Karpas-422 (cell line): ENCODE measurements around the gene SLC23A2. TPM values are rescaled to one million over a fixed set of nuclear protein-coding genes. Genes with fewer than 3 reads are reported as not detected.

Experiments used
- DNase-seq: peaks from one replicate; pipeline ENCODE4 v3.0.0-alpha.2; 2015
- H2AFZ ChIP-seq: fragments of 200-600 bp; sonication (generic); 2 replicates; pipeline ENCODE4 v1.6.1; 2014; ENCODE audit warnings: antibody characterized with exemption, low read length, mixed read lengths
- H3K27ac ChIP-seq: fragments of 200-600 bp; sonication (generic); 2 replicates; pipeline ENCODE4 v1.5.1; 2014; ENCODE audit warnings: mild to moderate bottlenecking, low read length, moderate library complexity
- H3K27me3 ChIP-seq: fragments of 200-600 bp; sonication (generic); 2 replicates; pipeline ENCODE4 v1.6.1; 2014; ENCODE audit warnings: low read length, mixed read lengths
- H3K36me3 ChIP-seq: fragments of 200-600 bp; sonication (generic); 2 replicates; pipeline ENCODE4 v1.6.1; 2014; ENCODE audit warnings: low read length, mixed read lengths; ENCODE audit not compliant: insufficient read depth
- H3K4me1 ChIP-seq: fragments of 200-600 bp; sonication (generic); 2 replicates; pipeline ENCODE4 v1.6.1; 2014; ENCODE audit warnings: mild to moderate bottlenecking, low read length, mixed read lengths
- H3K4me2 ChIP-seq: fragments of 200-600 bp; sonication (generic); 2 replicates; pipeline ENCODE4 v1.6.1; 2014; ENCODE audit warnings: low read length, low read depth, mild to moderate bottlenecking; ENCODE audit not compliant: poor library complexity, severe bottlenecking
- H3K4me3 ChIP-seq: fragments of 200-600 bp; sonication (generic); 2 replicates; pipeline ENCODE4 v1.5.1; 2014; ENCODE audit warnings: mild to moderate bottlenecking, antibody characterized with exemption, low read length, mixed read lengths
- H3K79me2 ChIP-seq: fragments of 200-600 bp; sonication (generic); 2 replicates; pipeline ENCODE4 v1.6.1; 2014; ENCODE audit warnings: mild to moderate bottlenecking, low read length, mixed read lengths
- H3K9ac ChIP-seq: fragments of 200-600 bp; sonication (generic); 2 replicates; pipeline ENCODE4 v1.6.0; 2014; ENCODE audit warnings: low read length
- H3K9me2 ChIP-seq: fragments of 200-600 bp; sonication (generic), shearing (Covaris generic); replicated peaks from 2 replicates; pipeline ENCODE4 v1.6.0; 2014; ENCODE audit warnings: mild to moderate bottlenecking, low read length, moderate library complexity; ENCODE audit not compliant: insufficient read depth
- H3K9me3 ChIP-seq: fragments of 300-700, 200-600 bp; sonication (generic); 2 replicates; pipeline ENCODE4 v1.6.1; 2014; ENCODE audit warnings: low read length, mixed read lengths
- H4K20me1 ChIP-seq: fragments of 200-600 bp; sonication (generic); 2 replicates; pipeline ENCODE4 v1.6.1; 2014; ENCODE audit warnings: mild to moderate bottlenecking, antibody characterized with exemption, low read length, low read depth; ENCODE audit not compliant: insufficient read depth
- total RNA-seq: library from RNA; depleted of rRNA; stranded (reverse); fragments of >200 nt; shearing (Covaris generic); gene quantifications from 2 replicates; pipeline ENCODE4 v1.2.3, GENCODE V29; 2014; ENCODE audit warnings: low replicate concordance

The SLC23A2 gene
- total RNA-seq, 1 experiment from 2014 or later: 49.2 TPM

DNA sequence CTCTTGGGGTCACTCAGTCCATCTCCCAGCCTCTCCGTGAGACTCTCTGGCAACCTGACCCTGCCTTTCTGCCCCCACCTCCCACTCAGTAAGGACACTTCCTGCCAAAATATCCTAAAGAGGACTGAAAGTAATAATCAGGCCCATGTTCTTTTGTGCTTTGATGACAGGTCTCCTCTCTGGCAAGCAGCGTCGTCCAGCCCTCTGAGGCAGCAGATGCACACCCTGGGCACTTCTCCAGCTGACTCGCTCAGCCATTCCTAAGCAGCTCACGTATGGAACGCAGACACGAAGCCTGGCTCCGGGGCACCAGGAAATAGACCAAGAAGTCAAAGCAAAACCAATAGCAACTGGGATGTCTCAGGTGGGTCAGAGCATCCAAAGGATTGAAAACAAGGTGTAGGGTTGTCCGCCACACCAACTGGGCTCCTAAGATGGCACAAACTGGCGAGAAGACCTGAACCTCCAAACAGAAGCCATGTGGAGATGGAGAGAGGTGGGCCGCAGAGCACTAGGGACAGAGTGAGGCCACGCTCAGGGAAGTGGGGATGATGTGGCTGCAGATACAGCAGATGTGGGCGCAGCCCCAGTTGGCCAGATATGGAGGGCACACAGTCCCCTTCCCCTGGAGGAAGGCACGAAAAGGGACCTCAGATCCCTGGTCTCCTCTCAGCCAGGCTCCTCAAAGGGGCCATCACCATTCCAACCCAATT, 180.3 kb downstream of the SLC23A2 start:
- Histone ChIP-seq H3K27ac (peak overlapping the region; percentile 99), H4K20me1 (peaks cover 4% of the 10 kb centered on the region; the same call in 1 of the 2 replicates), H3K9me3 (no peaks in the 10 kb centered on the region), H3K4me2 (peak overlapping the region; percentile 95), H3K79me2 (peaks cover 46% of the 10 kb centered on the region), H3K9ac (peak overlapping the region; percentile 84), H3K4me1 (peaks cover 70% of the 10 kb centered on the region), H3K4me3 (peak overlapping the region; percentile 72), H3K9me2 (no peaks in the 10 kb centered on the region), H2AFZ (no peak overlapping the region), H3K27me3 (no peaks in the 10 kb centered on the region), H3K36me3 (peaks cover 42% of the 10 kb centered on the region)
- no peak for DNase-seq

DNA sequence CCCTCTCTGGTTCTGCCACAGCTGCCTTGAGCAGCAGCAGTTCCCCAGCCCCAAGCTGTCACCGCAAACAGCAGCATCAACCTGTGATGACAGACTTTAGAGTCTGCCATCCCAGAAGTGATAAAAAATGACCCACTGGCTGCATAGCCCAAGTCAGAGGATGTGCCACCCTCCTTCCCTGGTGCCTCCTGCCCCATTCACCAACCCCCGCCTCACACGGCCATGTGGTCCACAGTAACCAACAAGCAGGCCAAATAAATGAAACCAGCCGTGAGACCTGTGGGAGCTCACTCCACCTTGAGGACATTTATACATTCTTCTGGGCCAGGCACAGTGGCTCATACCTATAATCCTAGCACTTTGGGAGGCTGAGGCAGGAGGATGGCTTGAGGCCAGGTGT, 181.4 kb downstream of the SLC23A2 start:
- H3K4me1 ChIP-seq: peaks cover 81% of the 10 kb centered on the region
- H3K4me2 ChIP-seq: peak overlapping the region; percentile 95
- H3K36me3 ChIP-seq: peaks cover 42% of the 10 kb centered on the region

DNA sequence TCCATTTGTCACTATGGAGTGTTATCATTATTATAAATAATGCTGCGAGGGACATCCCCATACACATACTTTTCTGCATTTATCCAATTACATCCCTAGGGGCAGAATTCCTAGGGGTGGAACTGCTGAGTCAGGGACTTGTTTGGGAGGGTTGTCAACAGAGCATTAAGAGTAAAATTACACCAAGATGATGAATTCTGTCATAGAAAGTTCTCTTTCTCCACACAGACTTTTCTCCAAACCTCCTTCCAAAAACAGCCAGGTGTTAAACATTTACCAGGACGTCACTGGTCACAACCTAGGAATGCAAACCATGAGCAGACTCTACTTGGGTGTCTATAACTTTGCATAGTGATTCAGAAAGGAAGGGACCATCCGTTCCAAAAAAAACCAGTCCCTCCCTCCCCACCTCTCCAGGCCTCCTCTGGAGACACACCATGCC, 184.1 kb downstream of the SLC23A2 start:
- peak; percentile 66 for DNase-seq
- H3K27me3 ChIP-seq: no peaks in the 10 kb centered on the region
- no peaks in the 10 kb centered on the region for H3K9me3 ChIP-seq
- H3K4me3 ChIP-seq: no peak overlapping the region; the same call in 1 of the 2 replicates
- H3K27ac ChIP-seq: peak overlapping the region; percentile 99
- H3K79me2 ChIP-seq: peaks cover 46% of the 10 kb centered on the region
- no peak overlapping the region for H3K9ac ChIP-seq
- peaks cover 96% of the 10 kb centered on the region for H3K4me1 ChIP-seq
- H2AFZ ChIP-seq: no peak overlapping the region
- H3K36me3 ChIP-seq: peaks cover 42% of the 10 kb centered on the region
- H3K4me2 ChIP-seq: peak overlapping the region; percentile 36
- H4K20me1 ChIP-seq: peaks cover 4% of the 10 kb centered on the region; the same call in 1 of the 2 replicates
- no peaks in the 10 kb centered on the region for H3K9me2 ChIP-seq

More for the DNA sequence above, 181.4 kb downstream of the SLC23A2 start:
- Histone ChIP-seq H3K4me3 (peak overlapping the region; percentile 5; the same call in 1 of the 2 replicates), H3K9me3 (no peaks in the 10 kb centered on the region), H3K27ac (peak overlapping the region; percentile 99), H3K9ac (peak overlapping the region; percentile 34; the same call in 1 of the 2 replicates), H4K20me1 (peaks cover 4% of the 10 kb centered on the region; the same call in 1 of the 2 replicates), H3K27me3 (no peaks in the 10 kb centered on the region), H3K9me2 (no peaks in the 10 kb centered on the region), H2AFZ (no peak overlapping the region), H3K79me2 (peaks cover 46% of the 10 kb centered on the region)
- no peak for DNase-seq

DNA sequence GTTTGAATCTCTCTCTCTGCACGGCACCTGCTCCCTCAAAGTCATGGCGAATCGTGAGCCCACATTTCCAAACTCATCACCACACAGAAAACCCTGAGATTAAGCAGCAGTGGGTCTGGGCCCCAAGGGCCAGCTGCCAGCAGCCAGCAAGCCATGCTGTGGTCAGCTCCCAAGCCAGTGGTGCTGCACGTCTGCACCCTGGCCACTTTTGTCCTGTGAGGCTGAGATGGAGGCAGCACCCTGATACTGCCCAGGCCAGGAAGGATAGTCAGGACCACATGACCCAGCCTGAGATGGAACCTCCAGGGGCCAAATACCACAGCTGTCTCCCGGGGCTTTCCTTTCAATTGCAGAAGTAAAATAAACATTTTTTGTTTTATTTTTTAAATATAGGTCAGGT, 185.7 kb downstream of the SLC23A2 start:
- Histone ChIP-seq H3K9ac (peak overlapping the region; percentile 88), H3K4me2 (peak overlapping the region; percentile 81)

DNA sequence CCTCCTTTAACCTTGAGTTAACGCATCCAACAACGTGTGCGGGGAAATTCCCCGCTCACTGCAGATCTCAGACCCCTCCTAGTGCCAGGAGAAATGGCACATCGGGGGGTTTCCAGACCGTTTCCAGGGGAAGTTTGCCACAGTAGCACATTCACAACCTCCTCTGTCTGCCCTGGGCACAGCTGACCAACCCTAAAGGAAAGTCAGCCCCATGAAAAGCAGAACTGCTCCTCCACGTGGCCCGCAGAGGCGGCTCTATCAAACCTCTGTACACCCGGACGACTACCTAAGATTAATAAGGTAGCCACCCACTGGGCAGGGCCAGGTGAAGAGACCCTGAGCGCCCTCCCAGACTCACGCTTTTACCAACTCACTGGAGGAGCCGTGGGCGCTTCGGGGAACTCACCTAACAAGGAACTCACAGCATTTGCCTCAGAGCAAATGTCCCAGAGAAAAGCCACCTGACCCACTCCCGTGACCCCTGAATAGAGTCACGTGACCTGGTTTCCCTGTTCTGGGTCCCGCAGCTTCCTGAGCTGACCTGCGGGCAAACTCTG, 186.5 kb downstream of the SLC23A2 start:
- peak overlapping the region; percentile 66 for H3K4me3 ChIP-seq
- peak; percentile 91 for DNase-seq
- peaks cover 96% of the 10 kb centered on the region for H3K4me1 ChIP-seq
- H3K4me2 ChIP-seq: peak overlapping the region; percentile 81
- peaks cover 47% of the 10 kb centered on the region for H3K79me2 ChIP-seq
- peak overlapping the region; percentile 88 for H3K9ac ChIP-seq
- H4K20me1 ChIP-seq: peaks cover 10% of the 10 kb centered on the region; the same call in 1 of the 2 replicates
- peak overlapping the region; percentile 99 for H3K27ac ChIP-seq
- H2AFZ ChIP-seq: no peak overlapping the region
- no peaks in the 10 kb centered on the region for H3K9me2 ChIP-seq
- H3K27me3 ChIP-seq: no peaks in the 10 kb centered on the region
- peaks cover 47% of the 10 kb centered on the region for H3K36me3 ChIP-seq
- no peaks in the 10 kb centered on the region for H3K9me3 ChIP-seq

More for the DNA sequence above, 185.7 kb downstream of the SLC23A2 start:
- peaks cover 45% of the 10 kb centered on the region for H3K79me2 ChIP-seq
- H3K27ac ChIP-seq: peak overlapping the region; percentile 99
- peaks cover 43% of the 10 kb centered on the region for H3K36me3 ChIP-seq
- H3K4me3 ChIP-seq: peak overlapping the region; percentile 66
- H3K4me1 ChIP-seq: peaks cover 96% of the 10 kb centered on the region
- DNase-seq: peak; percentile 53
- peaks cover 4% of the 10 kb centered on the region; the same call in 1 of the 2 replicates for H4K20me1 ChIP-seq
- no peaks in the 10 kb centered on the region for H3K27me3 ChIP-seq
- H3K9me3 ChIP-seq: no peaks in the 10 kb centered on the region
- H2AFZ ChIP-seq: no peak overlapping the region
- no peaks in the 10 kb centered on the region for H3K9me2 ChIP-seq

DNA sequence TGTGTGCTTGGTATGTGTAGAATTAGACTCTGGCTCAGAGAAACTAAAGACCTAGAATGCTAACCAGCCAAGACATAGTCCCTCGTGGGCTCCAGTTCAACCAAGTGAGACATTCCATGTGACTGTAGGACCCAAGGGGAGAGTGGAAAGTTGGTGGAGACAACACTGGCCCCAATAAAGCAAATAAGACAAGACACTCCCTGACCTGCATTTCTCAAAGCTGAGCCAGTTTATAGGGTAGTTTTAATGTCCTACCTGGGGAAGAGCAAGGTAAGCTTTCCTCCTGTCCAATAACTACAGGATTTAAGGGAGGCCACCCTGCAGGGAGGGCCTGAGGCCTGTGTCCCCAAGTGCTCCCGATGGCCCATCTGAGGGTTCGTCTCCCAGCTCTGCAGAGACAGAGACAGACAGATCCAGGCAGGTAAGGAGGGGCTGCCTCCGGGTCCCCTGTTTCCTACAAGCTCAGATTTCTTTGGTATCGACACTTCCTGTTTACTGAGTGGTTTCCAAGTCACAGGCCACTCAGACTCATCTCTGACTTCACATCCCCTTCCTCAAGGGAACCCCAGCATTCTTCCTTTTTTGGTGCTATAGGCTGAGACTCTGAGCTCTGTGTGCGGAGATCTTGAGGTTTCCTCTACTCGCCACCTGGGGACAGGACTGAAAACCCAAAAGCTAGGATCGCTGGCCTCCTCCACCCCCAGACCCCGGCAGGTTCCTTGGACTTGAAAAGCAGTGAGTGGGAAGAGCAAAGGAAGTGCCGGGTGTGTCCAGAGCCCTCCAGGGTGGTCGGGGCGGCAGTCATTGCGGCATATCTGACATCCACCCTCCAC, 187.2 kb downstream of the SLC23A2 start:
- Histone ChIP-seq H3K9me3 (no peaks in the 10 kb centered on the region), H2AFZ (no peak overlapping the region), H3K36me3 (peaks cover 44% of the 10 kb centered on the region), H3K4me2 (peak overlapping the region; percentile 81), H3K27me3 (no peaks in the 10 kb centered on the region), H4K20me1 (peaks cover 10% of the 10 kb centered on the region; the same call in 1 of the 2 replicates), H3K9ac (peak overlapping the region; percentile 88), H3K27ac (peak overlapping the region; percentile 99), H3K4me3 (peak overlapping the region; percentile 66), H3K79me2 (peaks cover 47% of the 10 kb centered on the region), H3K4me1 (peaks cover 96% of the 10 kb centered on the region), H3K9me2 (no peaks in the 10 kb centered on the region)
- peak; percentile 89 for DNase-seq

DNA sequence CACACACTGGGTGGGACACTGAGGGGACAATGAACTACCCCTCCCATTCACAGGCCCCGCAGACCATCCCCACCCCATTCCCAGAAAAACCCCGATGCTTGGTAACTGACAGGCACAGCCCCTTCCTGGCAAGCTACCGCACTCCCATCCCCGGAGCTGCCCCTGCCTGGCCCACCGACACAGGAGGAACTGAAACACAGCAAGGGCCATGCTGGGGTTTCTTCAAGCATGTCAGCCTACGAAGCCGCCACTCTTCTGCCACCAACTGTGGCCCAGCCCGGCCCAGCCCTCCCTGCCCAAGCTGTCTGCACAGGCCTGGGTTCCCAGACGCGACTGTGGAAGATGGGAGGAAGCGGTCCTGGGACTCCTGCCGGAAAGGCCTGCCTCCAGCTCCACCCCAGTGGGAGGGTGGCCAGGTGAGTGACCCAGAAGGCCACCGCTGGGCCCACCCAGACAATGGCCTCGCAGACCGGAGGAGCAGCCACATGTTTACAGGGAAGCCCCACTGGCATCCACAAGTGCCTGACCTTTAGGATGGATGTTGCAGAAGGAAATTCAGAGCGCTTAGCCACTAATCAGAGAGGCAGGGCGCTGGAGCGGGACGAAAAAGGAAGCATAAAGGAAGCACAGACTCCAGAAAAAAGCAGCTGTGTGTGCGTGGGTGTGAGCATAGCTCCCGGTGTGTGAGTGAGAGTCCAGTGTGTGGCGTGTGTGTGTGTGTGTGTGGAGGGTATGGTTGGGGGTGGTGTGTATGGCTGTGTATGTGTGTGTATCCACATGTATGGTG, 188.0 kb downstream of the SLC23A2 start:
- peaks cover 10% of the 10 kb centered on the region; the same call in 1 of the 2 replicates for H4K20me1 ChIP-seq
- H3K79me2 ChIP-seq: peaks cover 47% of the 10 kb centered on the region
- no peaks in the 10 kb centered on the region for H3K9me2 ChIP-seq
- peaks cover 96% of the 10 kb centered on the region for H3K4me1 ChIP-seq
- no peaks in the 10 kb centered on the region for H3K9me3 ChIP-seq
- peaks cover 43% of the 10 kb centered on the region for H3K36me3 ChIP-seq
- H3K4me3 ChIP-seq: peak overlapping the region; percentile 66
- no peak overlapping the region for H2AFZ ChIP-seq
- no peaks in the 10 kb centered on the region for H3K27me3 ChIP-seq
- DNase-seq: peak; percentile 89
- H3K27ac ChIP-seq: peak overlapping the region; percentile 99
- peak overlapping the region; percentile 81 for H3K4me2 ChIP-seq
- peak overlapping the region; percentile 88 for H3K9ac ChIP-seq
